NCI-H187 treated with DMSO at 0.1 percent for 48 hours (cell line): ENCODE results near the gene PPP2R3A.
"Not testable (repeated sequence)": the region's sequence is repeated elsewhere in the genome, so short reads cannot be mapped to it uniquely, and the experiment has no call there.

Experiments
- DNase-seq: peaks from one replicate; lab custom pipeline; 2025; lab: John Stamatoyannopoulos, UW

The PPP2R3A gene

GRCh38 chr3:136083641-136084382 lies 118.3 kb downstream of the PPP2R3A start:
- not testable (repeated sequence) for DNase-seq

- DNase-seq = not testable (repeated sequence)
These were observed 119.5 kb downstream of the PPP2R3A start for GRCh38 chr3:136085067-136085466.

- DNase-seq = no peak
These were observed 128.2 kb downstream of the PPP2R3A start for GRCh38 chr3:136093771-136094170.

GRCh38 chr3:136105044-136105443 lies 139.5 kb downstream of the PPP2R3A start:
- no peak for DNase-seq

- DNase-seq = no peak
These were observed 140.6 kb downstream of the PPP2R3A start for GRCh38 chr3:136106101-136106500.

GRCh38 chr3:136109499-136109898 lies 144.0 kb downstream of the PPP2R3A start:
- DNase-seq = no peak

- no peak for DNase-seq
These were observed 145.0 kb downstream of the PPP2R3A start for GRCh38 chr3:136110481-136110880.

GRCh38 chr3:136114421-136114820 lies 148.9 kb downstream of the PPP2R3A start:
- DNase-seq = no peak

- DNase-seq = not testable (repeated sequence)
These were observed 153.8 kb downstream of the PPP2R3A start for GRCh38 chr3:136119332-136119731.

- not testable (repeated sequence) for DNase-seq
These were observed 154.3 kb downstream of the PPP2R3A start for GRCh38 chr3:136119783-136120182.

GRCh38 chr3:136120373-136121348 lies 155.1 kb downstream of the PPP2R3A start:
- DNase-seq = no peak

- no peak for DNase-seq
These were observed 156.5 kb downstream of the PPP2R3A start for GRCh38 chr3:136122006-136122405.

- not testable (repeated sequence) for DNase-seq
These were observed 166.1 kb downstream of the PPP2R3A start for GRCh38 chr3:136131647-136132046.

- no peak for DNase-seq
These were observed 168.6 kb downstream of the PPP2R3A start for GRCh38 chr3:136134091-136134490.

- DNase-seq = no peak
These were observed 169.7 kb downstream of the PPP2R3A start for GRCh38 chr3:136135039-136135802.

GRCh38 chr3:136136454-136136853 lies 170.9 kb downstream of the PPP2R3A start:
- no peak for DNase-seq

- no peak for DNase-seq
These were observed 175.8 kb downstream of the PPP2R3A start for GRCh38 chr3:136141291-136141785.

- no peak for DNase-seq
These were observed 176.4 kb downstream of the PPP2R3A start for GRCh38 chr3:136141891-136142290.

- no peak for DNase-seq
These were observed 177.1 kb downstream of the PPP2R3A start for GRCh38 chr3:136142592-136142991.

- DNase-seq = not testable (repeated sequence)
These were observed 178.9 kb downstream of the PPP2R3A start for GRCh38 chr3:136144397-136144796.

GRCh38 chr3:136146981-136147729 lies 181.6 kb downstream of the PPP2R3A start:
- no peak for DNase-seq
